H1 (cell line): ENCODE measurements around the gene CTPS2. TPM values are rescaled to one million over a fixed set of nuclear protein-coding genes. Genes with fewer than 3 reads are reported as not detected.

ENCODE experiments used
- FOSL1 ChIP-seq: IDR thresholded peaks from 2 replicates; pipeline ENCODE4 v1.6.1; 2011; ENCODE audit warnings: mild to moderate bottlenecking, low read depth, low read length, moderate library complexity; ENCODE audit not compliant: insufficient read depth
- GTF2F1 ChIP-seq: IDR thresholded peaks from 2 replicates; pipeline ENCODE4 v1.6.1; 2012; ENCODE audit warnings: low read depth, low read length, improper control_type of control experiment, borderline replicate concordance
- JUN ChIP-seq: IDR thresholded peaks from 2 replicates; pipeline ENCODE4 v1.6.1; 2011; ENCODE audit warnings: low read depth, mild to moderate bottlenecking, improper control_type of control experiment, low read length
- SP4 ChIP-seq: IDR thresholded peaks from 2 replicates; pipeline ENCODE4 v1.6.1; 2012; ENCODE audit warnings: low read length, inconsistent platforms
- TAF7 ChIP-seq: optimal IDR thresholded peaks from 2 replicates; pipeline ENCODE3; 2011; ENCODE audit warnings: low read depth, mild to moderate bottlenecking, inconsistent platforms, low read length, moderate library complexity, borderline replicate concordance
- ZNF274 ChIP-seq: IDR thresholded peaks from 2 replicates; pipeline ENCODE4 v1.7.0; 2012; ENCODE audit warnings: low read length, borderline replicate concordance; ENCODE audit errors: extremely low read depth
- polyA plus RNA-seq, 7 experiments: library from polyadenylated mRNA; depleted of rRNA in 3 of 7; stranded (reverse) in 5 of 7; unstranded in 2 of 7; fragments of >200 nt in 5 of 7; fragments of 200-250 nt in 2 of 7; gene quantifications; 1 replicate in 5 of 7; 2 replicates in 1 of 7; 4 replicates in 1 of 7; pipeline versions ENCODE4 v1.2.1 to v1.2.3, GENCODE V29; 2011 to 2013; ENCODE audit warnings: missing spikeins in 2 of 7, mixed read lengths in 2 of 7
- total RNA-seq: library from RNA; stranded (reverse); fragmentation: NEBNext Ultra II Directional; extraction: Animal tissue kit (Norgen Biotek cat#: 25700); gene quantifications from 2 replicates; pipeline ENCODE4 v1.2.1, GENCODE V29; 2021
- TF ChIP-seq, protein P1 (sequence below): fragments of 300-600 bp; sonication (generic); IDR thresholded peaks from 2 replicates; pipeline ENCODE4 v1.7.1; 2012; ENCODE audit warnings: low read length, moderate library complexity, mild to moderate bottlenecking, inconsistent platforms; ENCODE audit not compliant: insufficient replicate concordance
- TF ChIP-seq, protein P2 (sequence below): IDR thresholded peaks from 2 replicates; pipeline ENCODE4 v1.6.1; 2011; ENCODE audit warnings: low read depth, mild to moderate bottlenecking, low read length; ENCODE audit not compliant: insufficient read depth

The CTPS2 gene
- total and polyA plus RNA-seq, 2 of the 8 experiments (the other 6 are each of a cell fraction or from before 2014, with no cell fraction given), result 17.1 to 34.0 TPM

DNA sequence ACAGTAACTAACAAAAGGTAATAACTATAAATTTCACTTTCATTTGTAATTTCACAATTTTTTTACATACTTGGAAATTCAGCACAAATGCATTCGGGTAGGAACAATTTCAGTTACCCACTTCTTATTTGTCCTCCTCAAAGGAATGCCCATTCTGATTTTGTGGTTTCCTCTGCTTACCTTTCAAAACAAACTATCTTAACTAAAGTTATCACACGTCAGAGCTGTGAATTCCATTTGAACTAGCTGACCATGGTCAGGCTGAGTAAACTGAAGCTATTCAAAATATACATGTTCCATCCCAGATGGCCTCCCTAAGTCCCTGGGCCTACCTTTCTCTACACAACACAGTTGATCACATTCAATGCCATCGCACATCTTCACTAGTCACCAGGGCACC is 4.5 kb downstream of the CTPS2 start (continued):
- TF ChIP-seq, protein P1, sequence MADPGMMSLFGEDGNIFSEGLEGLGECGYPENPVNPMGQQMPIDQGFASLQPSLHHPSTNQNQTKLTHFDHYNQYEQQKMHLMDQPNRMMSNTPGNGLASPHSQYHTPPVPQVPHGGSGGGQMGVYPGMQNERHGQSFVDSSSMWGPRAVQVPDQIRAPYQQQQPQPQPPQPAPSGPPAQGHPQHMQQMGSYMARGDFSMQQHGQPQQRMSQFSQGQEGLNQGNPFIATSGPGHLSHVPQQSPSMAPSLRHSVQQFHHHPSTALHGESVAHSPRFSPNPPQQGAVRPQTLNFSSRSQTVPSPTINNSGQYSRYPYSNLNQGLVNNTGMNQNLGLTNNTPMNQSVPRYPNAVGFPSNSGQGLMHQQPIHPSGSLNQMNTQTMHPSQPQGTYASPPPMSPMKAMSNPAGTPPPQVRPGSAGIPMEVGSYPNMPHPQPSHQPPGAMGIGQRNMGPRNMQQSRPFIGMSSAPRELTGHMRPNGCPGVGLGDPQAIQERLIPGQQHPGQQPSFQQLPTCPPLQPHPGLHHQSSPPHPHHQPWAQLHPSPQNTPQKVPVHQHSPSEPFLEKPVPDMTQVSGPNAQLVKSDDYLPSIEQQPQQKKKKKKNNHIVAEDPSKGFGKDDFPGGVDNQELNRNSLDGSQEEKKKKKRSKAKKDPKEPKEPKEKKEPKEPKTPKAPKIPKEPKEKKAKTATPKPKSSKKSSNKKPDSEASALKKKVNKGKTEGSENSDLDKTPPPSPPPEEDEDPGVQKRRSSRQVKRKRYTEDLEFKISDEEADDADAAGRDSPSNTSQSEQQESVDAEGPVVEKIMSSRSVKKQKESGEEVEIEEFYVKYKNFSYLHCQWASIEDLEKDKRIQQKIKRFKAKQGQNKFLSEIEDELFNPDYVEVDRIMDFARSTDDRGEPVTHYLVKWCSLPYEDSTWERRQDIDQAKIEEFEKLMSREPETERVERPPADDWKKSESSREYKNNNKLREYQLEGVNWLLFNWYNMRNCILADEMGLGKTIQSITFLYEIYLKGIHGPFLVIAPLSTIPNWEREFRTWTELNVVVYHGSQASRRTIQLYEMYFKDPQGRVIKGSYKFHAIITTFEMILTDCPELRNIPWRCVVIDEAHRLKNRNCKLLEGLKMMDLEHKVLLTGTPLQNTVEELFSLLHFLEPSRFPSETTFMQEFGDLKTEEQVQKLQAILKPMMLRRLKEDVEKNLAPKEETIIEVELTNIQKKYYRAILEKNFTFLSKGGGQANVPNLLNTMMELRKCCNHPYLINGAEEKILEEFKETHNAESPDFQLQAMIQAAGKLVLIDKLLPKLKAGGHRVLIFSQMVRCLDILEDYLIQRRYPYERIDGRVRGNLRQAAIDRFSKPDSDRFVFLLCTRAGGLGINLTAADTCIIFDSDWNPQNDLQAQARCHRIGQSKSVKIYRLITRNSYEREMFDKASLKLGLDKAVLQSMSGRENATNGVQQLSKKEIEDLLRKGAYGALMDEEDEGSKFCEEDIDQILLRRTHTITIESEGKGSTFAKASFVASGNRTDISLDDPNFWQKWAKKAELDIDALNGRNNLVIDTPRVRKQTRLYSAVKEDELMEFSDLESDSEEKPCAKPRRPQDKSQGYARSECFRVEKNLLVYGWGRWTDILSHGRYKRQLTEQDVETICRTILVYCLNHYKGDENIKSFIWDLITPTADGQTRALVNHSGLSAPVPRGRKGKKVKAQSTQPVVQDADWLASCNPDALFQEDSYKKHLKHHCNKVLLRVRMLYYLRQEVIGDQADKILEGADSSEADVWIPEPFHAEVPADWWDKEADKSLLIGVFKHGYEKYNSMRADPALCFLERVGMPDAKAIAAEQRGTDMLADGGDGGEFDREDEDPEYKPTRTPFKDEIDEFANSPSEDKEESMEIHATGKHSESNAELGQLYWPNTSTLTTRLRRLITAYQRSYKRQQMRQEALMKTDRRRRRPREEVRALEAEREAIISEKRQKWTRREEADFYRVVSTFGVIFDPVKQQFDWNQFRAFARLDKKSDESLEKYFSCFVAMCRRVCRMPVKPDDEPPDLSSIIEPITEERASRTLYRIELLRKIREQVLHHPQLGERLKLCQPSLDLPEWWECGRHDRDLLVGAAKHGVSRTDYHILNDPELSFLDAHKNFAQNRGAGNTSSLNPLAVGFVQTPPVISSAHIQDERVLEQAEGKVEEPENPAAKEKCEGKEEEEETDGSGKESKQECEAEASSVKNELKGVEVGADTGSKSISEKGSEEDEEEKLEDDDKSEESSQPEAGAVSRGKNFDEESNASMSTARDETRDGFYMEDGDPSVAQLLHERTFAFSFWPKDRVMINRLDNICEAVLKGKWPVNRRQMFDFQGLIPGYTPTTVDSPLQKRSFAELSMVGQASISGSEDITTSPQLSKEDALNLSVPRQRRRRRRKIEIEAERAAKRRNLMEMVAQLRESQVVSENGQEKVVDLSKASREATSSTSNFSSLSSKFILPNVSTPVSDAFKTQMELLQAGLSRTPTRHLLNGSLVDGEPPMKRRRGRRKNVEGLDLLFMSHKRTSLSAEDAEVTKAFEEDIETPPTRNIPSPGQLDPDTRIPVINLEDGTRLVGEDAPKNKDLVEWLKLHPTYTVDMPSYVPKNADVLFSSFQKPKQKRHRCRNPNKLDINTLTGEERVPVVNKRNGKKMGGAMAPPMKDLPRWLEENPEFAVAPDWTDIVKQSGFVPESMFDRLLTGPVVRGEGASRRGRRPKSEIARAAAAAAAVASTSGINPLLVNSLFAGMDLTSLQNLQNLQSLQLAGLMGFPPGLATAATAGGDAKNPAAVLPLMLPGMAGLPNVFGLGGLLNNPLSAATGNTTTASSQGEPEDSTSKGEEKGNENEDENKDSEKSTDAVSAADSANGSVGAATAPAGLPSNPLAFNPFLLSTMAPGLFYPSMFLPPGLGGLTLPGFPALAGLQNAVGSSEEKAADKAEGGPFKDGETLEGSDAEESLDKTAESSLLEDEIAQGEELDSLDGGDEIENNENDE, result no peak
- no peak for TF ChIP-seq ZNF274
- TF ChIP-seq, protein P2, sequence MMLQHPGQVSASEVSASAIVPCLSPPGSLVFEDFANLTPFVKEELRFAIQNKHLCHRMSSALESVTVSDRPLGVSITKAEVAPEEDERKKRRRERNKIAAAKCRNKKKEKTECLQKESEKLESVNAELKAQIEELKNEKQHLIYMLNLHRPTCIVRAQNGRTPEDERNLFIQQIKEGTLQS, result no peak
- TF ChIP-seq FOSL1, result no peak
- TF ChIP-seq TAF7, result no peak
- no peak for TF ChIP-seq SP4
- TF ChIP-seq GTF2F1, result no peak
- no peak for TF ChIP-seq JUN
